ENCODE results near the gene PAX7. TPM values are rescaled to one million over a fixed set of nuclear protein-coding genes. Genes with fewer than 3 reads are reported as not detected.
"Not testable (repeated sequence)": the region's sequence is repeated elsewhere in the genome, so short reads cannot be mapped to it uniquely, and the experiment has no call there.

The PAX7 gene
- total RNA-seq, 1 donor from 2014 or later: not detected

- DNase-seq (ENCODE audit: low spot score): no peak
These were observed 129.5 kb downstream of the PAX7 start for GRCh38 chr1:18760156-18760555.

- no peak for DNase-seq (ENCODE audit: low spot score)
These were observed 131.5 kb downstream of the PAX7 start for GRCh38 chr1:18761948-18762840.

GRCh38 chr1:18764362-18764761 is 133.7 kb downstream of the PAX7 start:
- DNase-seq (ENCODE audit: low spot score): no peak

GRCh38 chr1:18765725-18766124 is 135.1 kb downstream of the PAX7 start:
- DNase-seq (ENCODE audit: low spot score): no peak

- no peak for DNase-seq (ENCODE audit: low spot score)
These were observed 135.7 kb downstream of the PAX7 start for GRCh38 chr1:18766328-18766727.

GRCh38 chr1:18767576-18767975 is 136.9 kb downstream of the PAX7 start:
- not testable (repeated sequence) for DNase-seq (ENCODE audit: low spot score)

- no peak for DNase-seq (ENCODE audit: low spot score)
These were observed 137.4 kb downstream of the PAX7 start for GRCh38 chr1:18768086-18768485.

GRCh38 chr1:18769140-18769539 is 138.5 kb downstream of the PAX7 start:
- no peak for DNase-seq (ENCODE audit: low spot score)

GRCh38 chr1:18770799-18771198 is 140.2 kb downstream of the PAX7 start:
- DNase-seq (ENCODE audit: low spot score): no peak

GRCh38 chr1:18773753-18774152 is 143.1 kb downstream of the PAX7 start:
- DNase-seq (ENCODE audit: low spot score): no peak

- no peak for DNase-seq (ENCODE audit: low spot score)
These were observed 144.7 kb downstream of the PAX7 start for GRCh38 chr1:18775341-18775740.

- DNase-seq (ENCODE audit: low spot score): no peak
These were observed 146.1 kb downstream of the PAX7 start for GRCh38 chr1:18776777-18777176.

GRCh38 chr1:18778437-18778836 is 147.8 kb downstream of the PAX7 start:
- no peak for DNase-seq (ENCODE audit: low spot score)

GRCh38 chr1:18781031-18781430 is 150.4 kb downstream of the PAX7 start:
- no peak for DNase-seq (ENCODE audit: low spot score)

- DNase-seq (ENCODE audit: low spot score): no peak
These were observed 153.2 kb downstream of the PAX7 start for GRCh38 chr1:18783705-18784481.

GRCh38 chr1:18784482-18784831 is 153.8 kb downstream of the PAX7 start:
- DNase-seq (ENCODE audit: low spot score): no peak

GRCh38 chr1:18786149-18786548 is 155.5 kb downstream of the PAX7 start:
- no peak for DNase-seq (ENCODE audit: low spot score)

- no peak for DNase-seq (ENCODE audit: low spot score)
These were observed 157.3 kb downstream of the PAX7 start for GRCh38 chr1:18787825-18788385.

- DNase-seq (ENCODE audit: low spot score): no peak
These were observed 158.6 kb downstream of the PAX7 start for GRCh38 chr1:18789246-18789645.

GRCh38 chr1:18792747-18793146 is 162.1 kb downstream of the PAX7 start:
- DNase-seq (ENCODE audit: low spot score): no peak

- no peak for DNase-seq (ENCODE audit: low spot score)
These were observed 162.5 kb downstream of the PAX7 start for GRCh38 chr1:18793164-18793563.

GRCh38 chr1:18794051-18794450 is 163.4 kb downstream of the PAX7 start:
- DNase-seq (ENCODE audit: low spot score): no peak

GRCh38 chr1:18794561-18794960 is 163.9 kb downstream of the PAX7 start:
- no peak for DNase-seq (ENCODE audit: low spot score)

All from ureter (tissue), 1 donor.